ENCODE measurements around the gene MBTPS1. TPM values are rescaled to one million over a fixed set of nuclear protein-coding genes. Genes with fewer than 3 reads are reported as not detected.

MBTPS1 gene
- 96.6 and 101 TPM in 2 replicates for total RNA-seq

DNA sequence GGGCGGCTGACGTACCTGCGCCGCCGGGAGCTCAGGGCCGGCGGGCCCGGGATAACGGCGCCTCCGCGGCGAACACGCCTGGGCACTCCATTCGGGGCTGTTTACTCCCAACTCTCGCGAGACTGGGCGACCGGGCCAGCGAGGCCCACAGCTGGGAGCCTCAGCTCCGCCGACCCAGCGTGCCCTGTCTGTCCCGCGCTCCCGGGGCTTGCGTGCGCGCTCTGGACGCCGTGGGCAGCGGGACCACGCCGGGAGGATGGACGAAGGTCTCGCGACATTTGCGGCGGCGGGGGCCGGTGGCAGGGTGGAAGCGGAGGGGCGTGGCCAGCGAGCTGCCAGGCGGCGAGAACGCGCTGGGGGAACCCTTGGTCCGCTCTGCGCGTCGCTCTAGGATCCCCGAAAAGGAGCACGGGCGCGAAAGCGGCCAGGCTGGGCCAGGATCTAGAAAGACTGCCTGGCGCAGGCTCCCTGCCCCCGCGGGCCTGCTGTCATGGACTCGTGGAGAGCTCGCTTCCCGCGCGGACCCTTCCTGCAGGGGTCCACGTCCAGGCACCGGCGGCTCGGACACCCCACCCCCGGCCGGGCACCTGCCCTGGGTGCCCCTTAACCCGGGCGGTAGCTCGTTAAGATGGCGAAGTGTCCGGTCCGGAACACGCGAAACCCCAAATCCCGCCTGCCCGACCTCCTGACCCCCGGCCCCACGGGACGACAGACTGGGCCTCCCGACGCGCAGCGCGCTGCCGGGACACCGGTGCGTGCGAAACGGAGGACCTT is at the start of gene MBTPS1:
MBTPS1 (minus strand) TSS at position 223 of the 774 bp plus-strand sequence. CDS start 15,159 bp downstream, outside the sequence.

DNA sequence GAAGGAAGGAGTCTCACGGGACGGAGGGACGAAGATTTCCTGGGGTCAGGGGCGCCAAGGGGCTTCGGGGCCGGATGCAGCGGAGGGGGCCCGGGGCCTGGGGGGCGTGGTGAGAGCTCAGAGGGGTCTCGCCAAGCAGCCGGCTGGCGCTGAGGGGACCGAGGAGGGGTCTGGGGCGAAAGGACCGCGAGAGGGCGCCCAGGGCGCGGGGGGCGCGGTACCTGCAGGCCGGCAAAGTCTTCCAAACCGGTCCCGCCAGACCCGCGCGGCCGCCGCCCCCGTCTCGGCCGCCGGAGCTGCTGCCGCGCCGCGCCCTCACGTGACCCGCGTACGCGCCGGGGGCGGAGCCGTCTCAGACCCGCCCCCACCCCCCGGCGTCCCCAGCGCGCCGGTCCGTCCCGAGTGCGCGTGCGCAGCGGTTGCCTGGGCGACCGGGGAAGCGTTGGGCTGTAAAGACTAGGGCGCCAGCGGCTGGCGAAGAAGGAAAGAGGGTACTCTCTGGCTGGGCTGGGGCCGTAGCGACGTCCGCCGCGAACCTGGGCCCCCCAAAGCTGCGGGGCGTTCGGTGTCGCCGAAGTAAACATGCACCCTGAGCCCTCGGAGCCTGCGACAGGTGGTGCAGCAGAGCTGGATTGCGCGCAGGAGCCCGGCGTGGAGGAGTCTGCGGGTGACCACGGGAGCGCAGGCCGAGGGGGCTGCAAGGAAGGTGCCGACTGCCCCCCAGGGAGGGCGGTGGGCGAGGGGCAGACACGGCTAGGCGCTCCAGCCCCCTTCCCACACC is 28.3 kb upstream of the MBTPS1 start, which contains the start of the genes DNAAF1 and HSDL1:
DNAAF1 (plus strand) TSS at position 450 of the 781 bp plus-strand sequence; CDS start at position 583, 133 bp downstream.
HSDL1 (minus strand) TSS at position 319 of the 781 bp plus-strand sequence. CDS start 13,856 bp downstream, outside the sequence.

DNA sequence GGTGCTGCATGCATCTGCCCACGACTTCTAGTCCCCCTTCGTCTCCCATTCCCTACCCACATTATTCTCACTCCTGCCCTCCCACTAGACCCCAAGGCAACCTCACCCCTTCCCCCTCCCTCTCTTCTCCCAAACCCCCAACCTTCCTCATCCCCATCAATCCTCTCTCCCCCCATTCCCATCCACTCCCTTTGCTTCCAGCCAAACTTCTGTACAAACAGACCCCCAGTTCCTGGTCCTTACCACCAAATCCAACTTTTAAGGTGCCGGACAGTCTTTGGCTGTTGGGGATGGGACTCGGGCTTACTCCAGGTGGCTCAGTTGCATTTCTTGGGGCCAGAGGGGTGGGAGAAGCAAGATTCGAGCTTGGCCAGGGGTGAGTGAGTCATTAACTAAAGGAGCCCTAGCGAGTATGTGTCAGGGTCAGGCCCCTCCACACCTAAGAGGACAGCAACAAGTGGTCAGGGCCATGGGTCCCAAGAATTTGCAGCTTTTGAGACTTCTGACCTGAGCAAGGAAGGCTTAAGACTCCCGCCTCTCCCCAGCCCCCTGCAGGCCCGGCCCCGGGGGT is 74.3 kb downstream of the MBTPS1 start, which contains the start of gene SLC38A8:
SLC38A8 (minus strand) TSS at position 488 of the 571 bp plus-strand sequence. CDS start 638 bp downstream, outside the sequence.

Other genes with a start within 250 kb of the MBTPS1 start
- 1.8 and 2.0 TPM in 2 replicates for gene MLYCD, start 217.8 kb downstream of the MBTPS1 start, total RNA-seq
- 2.3 and 3.5 TPM in 2 replicates for gene OSGIN1, start 163.7 kb downstream of the MBTPS1 start, total RNA-seq
- gene NECAB2, start 148.7 kb downstream of the MBTPS1 start, total RNA-seq = 0.86 TPM in 1 of 2 replicates, not detected in the other
- gene SLC38A8, start 74.1 kb downstream of the MBTPS1 start, total RNA-seq = not detected in 2 replicates
- 11.5 and 12.4 TPM in 2 replicates for gene HSDL1, start 28.2 kb upstream of the MBTPS1 start, total RNA-seq
- 1.2 TPM in 1 of 2 replicates, not detected in the other for gene DNAAF1, start 28.4 kb upstream of the MBTPS1 start, total RNA-seq
- 14.9 and 29.4 TPM in 2 replicates for gene TAF1C, start 70.1 kb upstream of the MBTPS1 start, total RNA-seq
- gene ADAD2, start 74.2 kb upstream of the MBTPS1 start, total RNA-seq = not detected in 2 replicates
- gene KCNG4, start 123.1 kb upstream of the MBTPS1 start, total RNA-seq = not detected in 2 replicates
- gene WFDC1, start 177.9 kb upstream of the MBTPS1 start, total RNA-seq = not detected in 2 replicates

Data from myometrial cell (primary cell).